H1 (cell line): ENCODE data around the gene ARL3. TPM values are rescaled to one million over a fixed set of nuclear protein-coding genes. Genes with fewer than 3 reads are reported as not detected.

Experiments used
- SUZ12 ChIP-seq: fragments of 200-600 bp; sonication (generic); IDR thresholded peaks from 2 replicates; pipeline ENCODE4 v1.6.1; 2012; ENCODE audit warnings: mild to moderate bottlenecking, inconsistent platforms, low read length, moderate library complexity, mixed read lengths
- polyA plus RNA-seq, 7 experiments: library from polyadenylated mRNA; depleted of rRNA in 3 of 7; stranded (reverse) in 5 of 7; unstranded in 2 of 7; fragments of >200 nt in 5 of 7; fragments of 200-250 nt in 2 of 7; gene quantifications; 1 replicate in 5 of 7; 2 replicates in 1 of 7; 4 replicates in 1 of 7; pipeline versions ENCODE4 v1.2.1 to v1.2.3, GENCODE V29; 2011 to 2013; ENCODE audit warnings: missing spikeins in 2 of 7, mixed read lengths in 2 of 7
- total RNA-seq: library from RNA; stranded (reverse); fragmentation: NEBNext Ultra II Directional; extraction: Animal tissue kit (Norgen Biotek cat#: 25700); gene quantifications from 2 replicates; pipeline ENCODE4 v1.2.1, GENCODE V29; 2021

Gene ARL3
- total and polyA plus RNA-seq, 2 of the 8 experiments (the other 6 are each of a cell fraction or from before 2014, with no cell fraction given): 8.8 to 16.2 TPM

- no peak for TF ChIP-seq SUZ12
Observed at GRCh38 chr10:102761981-102762380, 47.8 kb upstream of the ARL3 start (continued).
